ENCODE data around the gene PNMA8A. TPM values are rescaled to one million over a fixed set of nuclear protein-coding genes. Genes with fewer than 3 reads are reported as not detected.

The PNMA8A gene
- total and polyA plus RNA-seq, 2 donors from 2014 or later, result 12.5 to 16.2 TPM

GRCh38 chr19:46491975-46492682 lies 20.8 kb upstream of the PNMA8A start:
- no peak overlapping the region for H3K9ac ChIP-seq (ENCODE audit: low read length in 3 of 3)
- H3K36me3 ChIP-seq (ENCODE audit: control insufficient read depth in 2 of 3, insufficient read depth in 3 of 3, low read length in 3 of 3), result no peaks in the 10 kb centered on the region
- H3K9me3 ChIP-seq (ENCODE audit: control insufficient read depth in 2 of 3, insufficient read depth in 1 of 3, low read length in 3 of 3), result no peaks in the 10 kb centered on the region
- intact Hi-C loops (cut with DNase I), result no loop called here
- DNase-seq (peak in 1 of 5 donors; percentile 38), FAIRE-seq (no peak)
- TF ChIP-seq, protein P1, sequence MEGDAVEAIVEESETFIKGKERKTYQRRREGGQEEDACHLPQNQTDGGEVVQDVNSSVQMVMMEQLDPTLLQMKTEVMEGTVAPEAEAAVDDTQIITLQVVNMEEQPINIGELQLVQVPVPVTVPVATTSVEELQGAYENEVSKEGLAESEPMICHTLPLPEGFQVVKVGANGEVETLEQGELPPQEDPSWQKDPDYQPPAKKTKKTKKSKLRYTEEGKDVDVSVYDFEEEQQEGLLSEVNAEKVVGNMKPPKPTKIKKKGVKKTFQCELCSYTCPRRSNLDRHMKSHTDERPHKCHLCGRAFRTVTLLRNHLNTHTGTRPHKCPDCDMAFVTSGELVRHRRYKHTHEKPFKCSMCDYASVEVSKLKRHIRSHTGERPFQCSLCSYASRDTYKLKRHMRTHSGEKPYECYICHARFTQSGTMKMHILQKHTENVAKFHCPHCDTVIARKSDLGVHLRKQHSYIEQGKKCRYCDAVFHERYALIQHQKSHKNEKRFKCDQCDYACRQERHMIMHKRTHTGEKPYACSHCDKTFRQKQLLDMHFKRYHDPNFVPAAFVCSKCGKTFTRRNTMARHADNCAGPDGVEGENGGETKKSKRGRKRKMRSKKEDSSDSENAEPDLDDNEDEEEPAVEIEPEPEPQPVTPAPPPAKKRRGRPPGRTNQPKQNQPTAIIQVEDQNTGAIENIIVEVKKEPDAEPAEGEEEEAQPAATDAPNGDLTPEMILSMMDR (IDR thresholded peaks at IDR 0.05; ENCODE audit: borderline replicate concordance, extremely low read depth, insufficient read depth), result no peak
- no peak overlapping the region for H3K4me3 ChIP-seq (ENCODE audit: low read length in 3 of 3)
- H3K4me1 ChIP-seq (ENCODE audit: control insufficient read depth in 2 of 3, insufficient read depth in 2 of 3, low read depth in 1 of 3, low read length in 3 of 3), result peaks cover 0 to 13% (median 6%) of the 10 kb centered on the region in 3 donors
- no peak overlapping the region for H3K27ac ChIP-seq (ENCODE audit: low read depth in 2 of 2, low read length in 2 of 2)
- no peaks in the 10 kb centered on the region for H3K27me3 ChIP-seq (ENCODE audit: control insufficient read depth, insufficient read depth, low read length)

GRCh38 chr19:46490774-46491173 lies 19.4 kb upstream of the PNMA8A start:
- FAIRE-seq, result no peak
- no peaks in the 10 kb centered on the region for H3K36me3 ChIP-seq (ENCODE audit: control insufficient read depth in 2 of 3, insufficient read depth in 3 of 3, low read length in 3 of 3)
- no peak overlapping the region for H3K4me3 ChIP-seq (ENCODE audit: low read length in 3 of 3)
- no peak for DNase-seq
- H3K9ac ChIP-seq (ENCODE audit: low read length in 3 of 3), result no peak overlapping the region
- no peaks in the 10 kb centered on the region for H3K9me3 ChIP-seq (ENCODE audit: control insufficient read depth in 2 of 3, insufficient read depth in 1 of 3, low read length in 3 of 3)
- TF ChIP-seq, protein P1 (IDR thresholded peaks at IDR 0.05; ENCODE audit: borderline replicate concordance, extremely low read depth, insufficient read depth), result no peak
- no peaks in the 10 kb centered on the region for H3K27me3 ChIP-seq (ENCODE audit: control insufficient read depth, insufficient read depth, low read length)
- peaks cover 0 to 14% (median 9%) of the 10 kb centered on the region in 3 donors for H3K4me1 ChIP-seq (ENCODE audit: control insufficient read depth in 2 of 3, insufficient read depth in 2 of 3, low read depth in 1 of 3, low read length in 3 of 3)
- intact Hi-C loops (cut with DNase I), result no loop called here
- no peak overlapping the region for H3K27ac ChIP-seq (ENCODE audit: low read depth in 2 of 2, low read length in 2 of 2)

GRCh38 chr19:46489445-46490272 lies 18.3 kb upstream of the PNMA8A start:
- no peak overlapping the region for H3K9ac ChIP-seq (ENCODE audit: low read length in 3 of 3)
- peak overlapping the region; percentile 24 to 48 (median 29) for H3K4me3 ChIP-seq (ENCODE audit: low read length in 3 of 3)
- no peak for FAIRE-seq
- intact Hi-C loops (cut with DNase I), result loop anchor here (5.0 kb wide), 1 partner anchor 87 kb away; no protein-coding TSS in a partner anchor
- peaks cover 0 to 9% (median 9%) of the 10 kb centered on the region in 3 donors for H3K4me1 ChIP-seq (ENCODE audit: control insufficient read depth in 2 of 3, insufficient read depth in 2 of 3, low read depth in 1 of 3, low read length in 3 of 3)
- no peak overlapping the region for H3K27ac ChIP-seq (ENCODE audit: low read depth in 2 of 2, low read length in 2 of 2)
- H3K9me3 ChIP-seq (ENCODE audit: control insufficient read depth in 2 of 3, insufficient read depth in 1 of 3, low read length in 3 of 3), result no peaks in the 10 kb centered on the region
- no peaks in the 10 kb centered on the region for H3K36me3 ChIP-seq (ENCODE audit: control insufficient read depth in 2 of 3, insufficient read depth in 3 of 3, low read length in 3 of 3)
- TF ChIP-seq, protein P1 (IDR thresholded peaks at IDR 0.05; ENCODE audit: borderline replicate concordance, extremely low read depth, insufficient read depth), result peak; percentile 35
- DNase-seq, result peak; percentile 56 to 86 (median 74)
- H3K27me3 ChIP-seq (ENCODE audit: control insufficient read depth, insufficient read depth, low read length), result no peaks in the 10 kb centered on the region
